IMR-90 (cell line): ENCODE measurements around the gene AKAP13. TPM values are rescaled to one million over a fixed set of nuclear protein-coding genes. Genes with fewer than 3 reads are reported as not detected.

Experiments used
- ATAC-seq: fragments of 200-7000 bp; cut with Tn5 transposase; 2 replicates; pipeline ENCODE4 v1.9.1; 2020; ENCODE audit warnings: low read depth, mild to moderate bottlenecking, moderate library complexity
- BruUV-seq: library from RNA; stranded (reverse); fragments of 400-500 nt; replicated peaks from 2 replicates; lab custom pipeline; 2021; lab: Mats Ljungman, UMichigan
- CTCF ChIA-PET: fragments of 300-600 bp; formaldehyde crosslinking; extraction: SDS; loops from one replicate; lab custom pipeline; 2021; ENCODE audit warnings: antibody characterized with exemption; lab: Yijun Ruan, JAX
- POLR2A ChIA-PET: fragments of 300-600 bp; sonication (Branson Sonifier 250); formaldehyde crosslinking; loops from one replicate; lab custom pipeline; 2022; ENCODE audit warnings: antibody characterized with exemption; ENCODE audit not compliant: unreplicated experiment; lab: Charles Lee
- DNase-seq: peaks from one replicate; pipeline ENCODE4 v3.0.0; 2013
- H2AFZ ChIP-seq: replicated peaks from 2 replicates; pipeline ENCODE3; 2013; ENCODE audit warnings: low read length, mild to moderate bottlenecking; ENCODE audit not compliant: poor library complexity
- H2AK5ac ChIP-seq: 2 replicates; pipeline ENCODE4 v1.6.1; 2013; ENCODE audit warnings: low read depth, low read length, inconsistent platforms
- H2AK9ac ChIP-seq: replicated peaks from 2 replicates; pipeline ENCODE3; 2013; ENCODE audit warnings: mild to moderate bottlenecking, low read depth, low read length, moderate library complexity; ENCODE audit not compliant: poor library complexity
- H2BK120ac ChIP-seq: 2 replicates; pipeline ENCODE4 v1.6.1; 2013; ENCODE audit warnings: low read depth, low read length, inconsistent platforms
- H2BK15ac ChIP-seq: 3 replicates; pipeline ENCODE4 v1.6.1; 2013; ENCODE audit warnings: low read depth, low read length, inconsistent platforms
- H2BK20ac ChIP-seq: 2 replicates; pipeline ENCODE4 v1.6.1; 2013; ENCODE audit warnings: low read depth, mild to moderate bottlenecking, inconsistent platforms, low read length, moderate library complexity
- H2BK5ac ChIP-seq: 2 replicates; pipeline ENCODE4 v1.6.1; 2013; ENCODE audit warnings: mild to moderate bottlenecking, low read depth, low read length, inconsistent platforms; ENCODE audit not compliant: poor library complexity, severe bottlenecking
- H3K14ac ChIP-seq: replicated peaks from 2 replicates; pipeline ENCODE4 v1.6.1; 2013; ENCODE audit warnings: low read depth, low read length, inconsistent platforms
- H3K18ac ChIP-seq: 2 replicates; pipeline ENCODE4 v1.6.1; 2013; ENCODE audit warnings: low read depth, low read length, control low read depth
- H3K23ac ChIP-seq: 2 replicates; pipeline ENCODE4 v1.6.1; 2013; ENCODE audit warnings: low read depth, low read length, inconsistent platforms
- H3K27ac ChIP-seq: 2 replicates; pipeline ENCODE4 v1.5.1; 2013; ENCODE audit warnings: mild to moderate bottlenecking, control low read depth, low read length; ENCODE audit not compliant: insufficient read depth
- H3K27me3 ChIP-seq: 2 replicates; pipeline ENCODE4 v1.6.1; 2013; ENCODE audit warnings: low read length; ENCODE audit not compliant: control insufficient read depth, insufficient read depth
- H3K36me3 ChIP-seq: 2 replicates; pipeline ENCODE4 v1.6.1; 2013; ENCODE audit warnings: low read length, mixed read lengths; ENCODE audit not compliant: control insufficient read depth, insufficient read depth
- H3K4ac ChIP-seq: 2 replicates; pipeline ENCODE4 v1.6.1; 2013; ENCODE audit warnings: low read depth, low read length, inconsistent platforms
- H3K4me1 ChIP-seq: 2 replicates; pipeline ENCODE4 v1.6.1; 2013; ENCODE audit warnings: low read length, mixed read lengths; ENCODE audit not compliant: control insufficient read depth, insufficient read depth
- H3K4me2 ChIP-seq: 2 replicates; pipeline ENCODE4 v1.6.1; 2013; ENCODE audit warnings: low read depth, mild to moderate bottlenecking, control low read depth, low read length, moderate library complexity
- H3K4me3 ChIP-seq: 2 replicates; pipeline ENCODE4 v1.5.1; 2013; ENCODE audit warnings: low read depth, mild to moderate bottlenecking, control low read depth, low read length, moderate library complexity; ENCODE audit not compliant: insufficient read depth
- H3K56ac ChIP-seq: 2 replicates; pipeline ENCODE4 v1.6.1; 2013; ENCODE audit warnings: low read length, inconsistent platforms; ENCODE audit not compliant: insufficient read depth; ENCODE audit errors: extremely low read depth
- H3K79me1 ChIP-seq, 2 experiments: 2 replicates each; pipeline ENCODE4 v1.6.1; 2013; ENCODE audit warnings: low read length in 2 of 2, inconsistent platforms in 1 of 2, low read depth in 1 of 2
- H3K9ac ChIP-seq: 2 replicates; pipeline ENCODE4 v1.6.1; 2013; ENCODE audit warnings: low read depth, low read length, control low read depth
- H3K9me1 ChIP-seq: 2 replicates; pipeline ENCODE4 v1.6.1; 2013; ENCODE audit warnings: low read length, inconsistent platforms; ENCODE audit not compliant: insufficient read depth
- H3K9me3 ChIP-seq: 2 replicates; pipeline ENCODE4 v1.6.1; 2013; ENCODE audit warnings: low read length; ENCODE audit not compliant: control insufficient read depth, insufficient read depth
- H4K20me1 ChIP-seq: 2 replicates; pipeline ENCODE4 v1.6.1; 2013; ENCODE audit warnings: low read length, inconsistent platforms; ENCODE audit not compliant: insufficient read depth
- H4K5ac ChIP-seq: 2 replicates; pipeline ENCODE4 v1.6.1; 2013; ENCODE audit warnings: mild to moderate bottlenecking, low read depth, low read length, control low read depth
- H4K8ac ChIP-seq, 2 experiments: 2 replicates each; pipeline ENCODE4 v1.6.1; 2013; ENCODE audit warnings: low read depth in 2 of 2, low read length in 2 of 2, control low read depth in 1 of 2, inconsistent platforms in 1 of 2
- H4K91ac ChIP-seq: 2 replicates; pipeline ENCODE4 v1.6.1; 2013; ENCODE audit warnings: low read depth, low read length, inconsistent platforms; ENCODE audit not compliant: insufficient read depth
- BHLHE40 ChIP-seq: fragments of 150-350 bp; IDR thresholded peaks from 2 replicates; pipeline ENCODE4 v1.6.1; 2016; ENCODE audit warnings: mild to moderate bottlenecking, low read depth, low read length
- CEBPB ChIP-seq: IDR thresholded peaks from 2 replicates; pipeline ENCODE4 v1.6.1; 2012; ENCODE audit warnings: low read depth, low read length, improper control_type of control experiment
- CHD1 ChIP-seq: IDR thresholded peaks from 2 replicates; pipeline ENCODE4 v1.6.1; 2012; ENCODE audit warnings: low read depth, low read length, improper control_type of control experiment
- FOS ChIP-seq: fragments of 150-350 bp; IDR thresholded peaks from 2 replicates; pipeline ENCODE4 v1.6.1; 2016; ENCODE audit warnings: low read depth, low read length
- MAFK ChIP-seq: IDR thresholded peaks from 2 replicates; pipeline ENCODE4 v1.6.1; 2012; ENCODE audit warnings: low read depth, low read length, improper control_type of control experiment
- MAZ ChIP-seq: IDR thresholded peaks from 2 replicates; pipeline ENCODE4 v1.6.1; 2012; ENCODE audit warnings: low read depth, mild to moderate bottlenecking, low read length, improper control_type of control experiment, moderate library complexity, borderline replicate concordance
- MXI1 ChIP-seq: IDR thresholded peaks from 2 replicates; pipeline ENCODE4 v1.6.1; 2012; ENCODE audit warnings: low read depth, mild to moderate bottlenecking, low read length, moderate library complexity, borderline replicate concordance
- NFE2L2 ChIP-seq: fragments of 150-350 bp; IDR thresholded peaks from 2 replicates; pipeline ENCODE4 v1.6.1; 2016; ENCODE audit warnings: low read depth, mild to moderate bottlenecking, low read length
- POLR2A ChIP-seq: IDR thresholded peaks from 2 replicates; pipeline ENCODE4 v1.6.1; 2012; ENCODE audit warnings: mild to moderate bottlenecking, low read depth, low read length
- RAD21 ChIP-seq: IDR thresholded peaks from 2 replicates; pipeline ENCODE4 v1.6.1; 2012; ENCODE audit warnings: low read length, improper control_type of control experiment
- RFX5 ChIP-seq: IDR thresholded peaks from 2 replicates; pipeline ENCODE4 v1.8.0; 2012; ENCODE audit warnings: low read depth, mild to moderate bottlenecking, low read length, moderate library complexity
- SMC3 ChIP-seq: fragments of 150-350 bp; IDR thresholded peaks from 2 replicates; pipeline ENCODE4 v1.6.1; 2016; ENCODE audit warnings: low read depth, mild to moderate bottlenecking, antibody characterized with exemption, low read length, moderate library complexity
- WGBS, 2 experiments: methylation state at CpG; one replicate each; pipeline versions ENCODE4 v1.1.5 to v1.1.7; 2013; ENCODE audit warnings: missing lambda C conversion rate in 2 of 2; ENCODE audit not compliant: insufficient read length in 1 of 2; ENCODE audit errors: extremely low coverage in 2 of 2; 5-methylcytosine and 5-hydroxymethylcytosine counted together
- dilution Hi-C: fragments of 300-500 bp; cut with HindIII; formaldehyde crosslinking; loops from one replicate; pipeline ENCODE4 v1.14.3; 2018; ENCODE audit warnings: low sequenced_read_pairs; ENCODE audit not compliant: unreplicated experiment
- in situ Hi-C: fragments of 300-500 bp; cut with MboI; formaldehyde crosslinking; loops from 3 replicates; pipeline ENCODE4 v1.14.3; 2019; ENCODE audit warnings: low sequenced_read_pairs, inconsistent platforms, mixed read lengths
- intact Hi-C: fragments of 100-400 bp; cut with micrococcal nuclease; formaldehyde crosslinking; loops from 2 replicates; pipeline ENCODE4 v1.10.0; 2022
- polyA plus RNA-seq, 3 experiments: library from polyadenylated mRNA; depleted of rRNA; stranded (reverse); fragments of >200 nt; gene quantifications; 2 replicates each; pipeline ENCODE4 v1.2.3, GENCODE V29; 2012; ENCODE audit warnings: low replicate concordance in 1 of 3
- total RNA-seq: library from RNA; depleted of rRNA; stranded (reverse); fragments of >200 nt; gene quantifications from 2 replicates; pipeline ENCODE4 v1.2.3, GENCODE V29; 2012
- TF ChIP-seq, protein P1 (sequence below): fragments of 150-350 bp; IDR thresholded peaks from 2 replicates; pipeline ENCODE4 v1.6.1; 2017; ENCODE audit warnings: mild to moderate bottlenecking, antibody characterized with exemption, low read length, low read depth
- TF ChIP-seq, protein P2 (sequence below): fragments of 150-350 bp; IDR thresholded peaks from 2 replicates; pipeline ENCODE4 v1.6.1; 2016; ENCODE audit warnings: low read depth, mild to moderate bottlenecking, low read length, moderate library complexity, borderline replicate concordance
- TF ChIP-seq, protein P3 (sequence below): conservative IDR thresholded peaks from 2 replicates; pipeline ENCODE4 v1.5.1; 2012; ENCODE audit warnings: mild to moderate bottlenecking, low read depth, low read length, improper control_type of control experiment

AKAP13 gene
- total and polyA plus RNA-seq, 2 of the 4 experiments (the other 2 are of a cell fraction): 10.4 to 46.4 TPM

DNA sequence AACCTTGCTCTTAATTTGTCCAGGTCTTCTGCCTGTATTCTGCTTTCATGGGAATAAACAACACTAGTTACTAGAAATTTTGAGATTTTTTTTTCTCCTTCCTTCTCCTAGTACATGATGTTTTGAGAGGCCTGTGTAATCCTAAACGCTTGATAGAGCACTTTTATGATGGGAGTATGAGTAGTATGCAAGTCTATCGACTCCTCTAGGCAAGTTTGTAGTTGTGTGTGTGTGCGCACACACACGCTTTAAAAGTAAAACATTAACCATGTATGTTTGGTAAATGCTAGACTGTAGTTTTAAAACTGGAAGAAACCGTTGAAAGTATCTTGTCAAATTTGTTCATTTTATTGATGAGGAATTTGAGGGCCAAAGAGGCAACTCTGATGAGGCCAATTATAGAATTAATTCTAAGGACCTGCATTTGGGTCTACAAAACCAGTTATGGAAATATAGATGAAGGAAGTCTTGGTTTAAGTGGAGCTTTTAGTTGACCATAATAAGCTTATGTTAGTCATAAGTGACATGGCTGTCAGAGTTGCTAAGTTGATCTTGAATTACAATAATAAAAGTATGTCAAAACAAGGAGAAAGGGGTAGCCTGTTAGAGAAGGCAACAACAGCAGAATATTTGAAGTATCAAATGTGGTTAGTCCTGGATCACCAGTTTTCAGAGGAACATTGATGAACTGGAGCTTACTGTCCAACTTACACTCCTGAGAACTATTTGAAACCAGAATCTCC, 47.1 kb downstream of the AKAP13 start:
- DNase-seq: no peak
- Histone ChIP-seq H3K9me3 (no peaks in the 10 kb centered on the region), H3K9ac (no peak overlapping the region)
- TF ChIP-seq RAD21: no peak
- no peak for TF ChIP-seq MAZ
- TF ChIP-seq, protein P1, sequence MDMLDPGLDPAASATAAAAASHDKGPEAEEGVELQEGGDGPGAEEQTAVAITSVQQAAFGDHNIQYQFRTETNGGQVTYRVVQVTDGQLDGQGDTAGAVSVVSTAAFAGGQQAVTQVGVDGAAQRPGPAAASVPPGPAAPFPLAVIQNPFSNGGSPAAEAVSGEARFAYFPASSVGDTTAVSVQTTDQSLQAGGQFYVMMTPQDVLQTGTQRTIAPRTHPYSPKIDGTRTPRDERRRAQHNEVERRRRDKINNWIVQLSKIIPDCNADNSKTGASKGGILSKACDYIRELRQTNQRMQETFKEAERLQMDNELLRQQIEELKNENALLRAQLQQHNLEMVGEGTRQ: no peak
- TF ChIP-seq CHD1: no peak
- TF ChIP-seq MXI1: no peak
- no peak for TF ChIP-seq CEBPB
- TF ChIP-seq MAFK: no peak
- no peak for TF ChIP-seq SMC3
- TF ChIP-seq BHLHE40: no peak
- TF ChIP-seq, protein P2, sequence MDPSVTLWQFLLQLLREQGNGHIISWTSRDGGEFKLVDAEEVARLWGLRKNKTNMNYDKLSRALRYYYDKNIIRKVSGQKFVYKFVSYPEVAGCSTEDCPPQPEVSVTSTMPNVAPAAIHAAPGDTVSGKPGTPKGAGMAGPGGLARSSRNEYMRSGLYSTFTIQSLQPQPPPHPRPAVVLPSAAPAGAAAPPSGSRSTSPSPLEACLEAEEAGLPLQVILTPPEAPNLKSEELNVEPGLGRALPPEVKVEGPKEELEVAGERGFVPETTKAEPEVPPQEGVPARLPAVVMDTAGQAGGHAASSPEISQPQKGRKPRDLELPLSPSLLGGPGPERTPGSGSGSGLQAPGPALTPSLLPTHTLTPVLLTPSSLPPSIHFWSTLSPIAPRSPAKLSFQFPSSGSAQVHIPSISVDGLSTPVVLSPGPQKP: no peak
- TF ChIP-seq, protein P3, sequence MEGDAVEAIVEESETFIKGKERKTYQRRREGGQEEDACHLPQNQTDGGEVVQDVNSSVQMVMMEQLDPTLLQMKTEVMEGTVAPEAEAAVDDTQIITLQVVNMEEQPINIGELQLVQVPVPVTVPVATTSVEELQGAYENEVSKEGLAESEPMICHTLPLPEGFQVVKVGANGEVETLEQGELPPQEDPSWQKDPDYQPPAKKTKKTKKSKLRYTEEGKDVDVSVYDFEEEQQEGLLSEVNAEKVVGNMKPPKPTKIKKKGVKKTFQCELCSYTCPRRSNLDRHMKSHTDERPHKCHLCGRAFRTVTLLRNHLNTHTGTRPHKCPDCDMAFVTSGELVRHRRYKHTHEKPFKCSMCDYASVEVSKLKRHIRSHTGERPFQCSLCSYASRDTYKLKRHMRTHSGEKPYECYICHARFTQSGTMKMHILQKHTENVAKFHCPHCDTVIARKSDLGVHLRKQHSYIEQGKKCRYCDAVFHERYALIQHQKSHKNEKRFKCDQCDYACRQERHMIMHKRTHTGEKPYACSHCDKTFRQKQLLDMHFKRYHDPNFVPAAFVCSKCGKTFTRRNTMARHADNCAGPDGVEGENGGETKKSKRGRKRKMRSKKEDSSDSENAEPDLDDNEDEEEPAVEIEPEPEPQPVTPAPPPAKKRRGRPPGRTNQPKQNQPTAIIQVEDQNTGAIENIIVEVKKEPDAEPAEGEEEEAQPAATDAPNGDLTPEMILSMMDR: no peak
- TF ChIP-seq POLR2A: no peak
- TF ChIP-seq RFX5: no peak
- no peak for TF ChIP-seq FOS
- TF ChIP-seq NFE2L2: no peak

More for the DNA sequence above, 47.1 kb downstream of the AKAP13 start:
- Histone ChIP-seq H4K20me1 (peaks cover 37% of the 10 kb centered on the region; the same call in 1 of the 2 replicates), H2BK20ac (no peak overlapping the region), H3K4me1 (peaks cover 2% of the 10 kb centered on the region; the same call in 1 of the 2 replicates), H2AK9ac (no peak overlapping the region), H2BK5ac (no peak overlapping the region), H3K18ac (no peak overlapping the region), H3K56ac (no peak overlapping the region), H4K91ac (no peak overlapping the region), H3K9me1 (0 out of 2 replicates have a peak, but pooled peaks cover 3% of the 10 kb centered on the region), H3K79me1 (peaks cover 45 to 68% of the 10 kb centered on the region in 2 experiments), H3K27me3 (no peaks in the 10 kb centered on the region), H2AFZ (no peak overlapping the region), H2AK5ac (no peak overlapping the region), H3K27ac (no peak overlapping the region), H3K14ac (no peak overlapping the region), H2BK120ac (no peak overlapping the region), H3K23ac (no peak overlapping the region), H4K5ac (no peak overlapping the region), H3K4ac (no peak overlapping the region), H3K4me2 (no peak overlapping the region), H2BK15ac (no peak overlapping the region), H3K36me3 (no peaks in the 10 kb centered on the region), H3K4me3 (no peak overlapping the region), H4K8ac (no peak overlapping the region)
- ChIA-PET POLR2A (interaction anchor here (0.7 kb wide), 1 partner anchor 13 kb away, joined by 3 read pairs; no protein-coding TSS in a partner anchor), CTCF (interaction anchor here (0.6 kb wide), 1 partner anchor 14 kb away, joined by 3 read pairs; no protein-coding TSS in a partner anchor)
- intact Hi-C loops: no loop called here
- WGBS, 2 experiments: 100% methylated on average over 1 of the region's 5 CpGs; no CpG with 5 or more reads in 1 of the 2 experiments
- dilution Hi-C loops: no loop called here
- ATAC-seq: no peak
- BruUV-seq: no TSS peak
- in situ Hi-C loops: no loop called here
